ENCODE results near the gene MTERF4.

DNA sequence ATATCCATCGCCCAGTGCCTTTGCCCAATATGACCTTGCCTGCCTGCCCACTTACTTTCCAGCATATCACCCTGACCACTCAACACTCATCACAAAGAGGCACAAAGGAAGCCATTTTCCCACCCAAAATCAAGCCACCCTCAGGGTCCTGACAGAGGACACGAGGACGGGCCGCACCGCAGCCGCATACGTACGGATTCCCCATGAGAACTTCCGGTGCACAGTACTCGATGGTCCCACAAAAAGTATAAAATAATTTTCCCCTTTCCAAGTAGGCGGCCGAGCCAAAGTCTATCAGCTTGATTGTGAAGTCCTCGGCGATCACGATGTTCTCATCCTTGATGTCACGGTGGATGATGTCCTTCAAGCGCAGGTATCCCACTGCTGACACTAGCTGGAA lies 10.0 kb upstream of the MTERF4 start:
- TF ChIP-seq, protein P1, sequence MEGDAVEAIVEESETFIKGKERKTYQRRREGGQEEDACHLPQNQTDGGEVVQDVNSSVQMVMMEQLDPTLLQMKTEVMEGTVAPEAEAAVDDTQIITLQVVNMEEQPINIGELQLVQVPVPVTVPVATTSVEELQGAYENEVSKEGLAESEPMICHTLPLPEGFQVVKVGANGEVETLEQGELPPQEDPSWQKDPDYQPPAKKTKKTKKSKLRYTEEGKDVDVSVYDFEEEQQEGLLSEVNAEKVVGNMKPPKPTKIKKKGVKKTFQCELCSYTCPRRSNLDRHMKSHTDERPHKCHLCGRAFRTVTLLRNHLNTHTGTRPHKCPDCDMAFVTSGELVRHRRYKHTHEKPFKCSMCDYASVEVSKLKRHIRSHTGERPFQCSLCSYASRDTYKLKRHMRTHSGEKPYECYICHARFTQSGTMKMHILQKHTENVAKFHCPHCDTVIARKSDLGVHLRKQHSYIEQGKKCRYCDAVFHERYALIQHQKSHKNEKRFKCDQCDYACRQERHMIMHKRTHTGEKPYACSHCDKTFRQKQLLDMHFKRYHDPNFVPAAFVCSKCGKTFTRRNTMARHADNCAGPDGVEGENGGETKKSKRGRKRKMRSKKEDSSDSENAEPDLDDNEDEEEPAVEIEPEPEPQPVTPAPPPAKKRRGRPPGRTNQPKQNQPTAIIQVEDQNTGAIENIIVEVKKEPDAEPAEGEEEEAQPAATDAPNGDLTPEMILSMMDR (conservative IDR thresholded peaks at IDR 0.05; ENCODE audit: low read length), result no peak
- TF ChIP-seq EZH2phosphoT487 (IDR thresholded peaks at IDR 0.05; ENCODE audit: borderline replicate concordance), result no peak
